Panc1 (cell line): Measurements from ENCODE around the gene CHCHD3.

Experiments used
- CTCF ChIP-seq: fragments of 450-650 bp; IDR thresholded peaks from 2 replicates; pipeline ENCODE4 v1.5.1; 2017; ENCODE audit warnings: mild to moderate bottlenecking
- POLR2AphosphoS5 ChIP-seq: IDR thresholded peaks from 2 replicates; pipeline ENCODE4 v1.6.1; 2012; ENCODE audit warnings: mild to moderate bottlenecking, low read depth, low read length, moderate library complexity
- SIN3A ChIP-seq: IDR thresholded peaks from 2 replicates; pipeline ENCODE4 v1.6.1; 2012; ENCODE audit warnings: low read depth, mild to moderate bottlenecking, low read length, moderate library complexity, borderline replicate concordance; ENCODE audit not compliant: insufficient read depth

GRCh38 chr7:132942701-132943100 lies 139.2 kb downstream of the CHCHD3 start:
- TF ChIP-seq CTCF (no peak), SIN3A (no peak), POLR2AphosphoS5 (no peak)
